Spleen (tissue), 7 donors: ENCODE measurements around the gene SORCS1.

Source experiments
- POLR2A ChIP-seq, 3 donors: fragments of 450-650 bp; IDR thresholded peaks; one replicate each; pipeline ENCODE4 v1.5.1; 2017; ENCODE audit warnings: antibody characterized with exemption in 3 of 3, mild to moderate bottlenecking in 1 of 3
- TF ChIP-seq, protein P1 (sequence below), 11 experiments: fragments of 200-600 bp in 7 of 11; fragments of 450-650 bp in 4 of 11; sonication (generic) in 4 of 11; IDR thresholded peaks in 8 of 11; conservative IDR thresholded peaks in 3 of 11; 1 replicate in 7 of 11; 2 replicates in 4 of 11; pipeline versions ENCODE4 v1.4.0 to v1.8.0; 2016 to 2021; ENCODE audit warnings: antibody characterized with exemption in 11 of 11, inconsistent platforms in 4 of 11, mild to moderate bottlenecking in 1 of 11
- donor health status: DM: no; HTN: no; CAD: no; lungs with moderate emphysema.
- donor health status: DM: no; HTN: no; CAD: no.
- donor health status: DM: no; HTN: no; CAD: no.

DNA sequence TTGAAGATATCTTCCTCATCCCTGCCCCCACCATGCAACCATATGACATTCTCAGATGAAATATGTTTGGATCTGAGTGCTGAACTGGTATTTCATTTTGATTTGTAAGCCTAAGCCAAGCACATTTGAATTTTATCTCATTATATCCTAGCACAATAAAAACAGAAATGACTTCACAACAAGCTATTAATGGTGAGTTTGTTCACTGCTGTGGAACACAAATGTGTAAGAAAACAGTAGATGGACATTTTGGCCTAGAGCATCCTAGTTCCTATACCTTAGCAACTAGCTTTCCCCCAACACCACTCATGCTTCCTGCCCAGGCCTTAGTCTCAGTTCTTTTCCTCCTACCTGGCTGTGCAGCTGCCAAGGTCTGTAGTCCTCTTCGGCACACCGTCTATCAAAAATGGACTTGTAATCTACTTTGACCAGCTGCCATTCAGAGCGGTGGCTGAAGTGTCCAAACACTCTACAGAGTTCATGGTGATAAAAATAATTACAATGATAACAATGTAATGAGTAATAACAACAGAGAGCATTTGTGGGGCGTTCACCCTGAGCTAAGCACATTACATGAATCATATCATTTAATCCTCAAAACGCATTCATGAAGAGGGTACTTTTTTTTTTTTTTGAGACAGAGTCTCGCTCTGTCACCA is 491.9 kb downstream of the SORCS1 start:
- TF ChIP-seq, protein P1, sequence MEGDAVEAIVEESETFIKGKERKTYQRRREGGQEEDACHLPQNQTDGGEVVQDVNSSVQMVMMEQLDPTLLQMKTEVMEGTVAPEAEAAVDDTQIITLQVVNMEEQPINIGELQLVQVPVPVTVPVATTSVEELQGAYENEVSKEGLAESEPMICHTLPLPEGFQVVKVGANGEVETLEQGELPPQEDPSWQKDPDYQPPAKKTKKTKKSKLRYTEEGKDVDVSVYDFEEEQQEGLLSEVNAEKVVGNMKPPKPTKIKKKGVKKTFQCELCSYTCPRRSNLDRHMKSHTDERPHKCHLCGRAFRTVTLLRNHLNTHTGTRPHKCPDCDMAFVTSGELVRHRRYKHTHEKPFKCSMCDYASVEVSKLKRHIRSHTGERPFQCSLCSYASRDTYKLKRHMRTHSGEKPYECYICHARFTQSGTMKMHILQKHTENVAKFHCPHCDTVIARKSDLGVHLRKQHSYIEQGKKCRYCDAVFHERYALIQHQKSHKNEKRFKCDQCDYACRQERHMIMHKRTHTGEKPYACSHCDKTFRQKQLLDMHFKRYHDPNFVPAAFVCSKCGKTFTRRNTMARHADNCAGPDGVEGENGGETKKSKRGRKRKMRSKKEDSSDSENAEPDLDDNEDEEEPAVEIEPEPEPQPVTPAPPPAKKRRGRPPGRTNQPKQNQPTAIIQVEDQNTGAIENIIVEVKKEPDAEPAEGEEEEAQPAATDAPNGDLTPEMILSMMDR (IDR thresholded peaks at IDR 0.05 in 8 of 11, conservative IDR thresholded peaks at IDR 0.05 in 3 of 11): no peak
- no peak for TF ChIP-seq POLR2A (IDR thresholded peaks at IDR 0.05)
